ENCODE results near the gene RAB3C.
A peak's percentile ranks its signal among the peaks of the same experiment; 100 is the strongest.

RAB3C gene

DNA sequence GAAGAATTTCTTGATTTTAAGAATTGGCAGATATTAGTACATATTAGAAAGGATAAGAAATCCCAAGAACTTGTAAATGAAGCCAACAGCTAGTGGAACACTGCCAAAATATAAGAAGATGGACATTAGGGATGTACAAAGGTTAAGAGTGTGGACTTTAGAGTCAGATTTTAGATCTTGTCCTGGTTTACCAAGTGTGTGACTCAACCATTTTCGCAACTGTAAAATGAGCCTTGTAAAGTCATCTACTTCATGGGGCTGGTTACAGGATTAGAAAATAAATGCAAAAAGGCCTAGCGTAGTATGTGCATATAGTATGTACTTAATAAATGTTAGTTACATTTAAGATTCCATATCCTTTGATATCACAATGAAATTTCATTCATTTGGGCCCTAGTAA is 260.0 kb downstream of the RAB3C start:
- DNase-seq, result no peak

- no peak for DNase-seq
Measured at GRCh38 chr5:58844395-58844794, 261.5 kb downstream of the RAB3C start.

GRCh38 chr5:58847041-58847440 is 264.2 kb downstream of the RAB3C start:
- no peak for DNase-seq

GRCh38 chr5:58849223-58849622 is 266.3 kb downstream of the RAB3C start:
- DNase-seq, result no peak

GRCh38 chr5:58849921-58850667 is 267.2 kb downstream of the RAB3C start:
- DNase-seq, result no peak

- DNase-seq, result no peak
Measured at GRCh38 chr5:58851153-58851552, 268.3 kb downstream of the RAB3C start.

- no peak for DNase-seq
Measured at GRCh38 chr5:58851571-58851970, 268.7 kb downstream of the RAB3C start.

DNA sequence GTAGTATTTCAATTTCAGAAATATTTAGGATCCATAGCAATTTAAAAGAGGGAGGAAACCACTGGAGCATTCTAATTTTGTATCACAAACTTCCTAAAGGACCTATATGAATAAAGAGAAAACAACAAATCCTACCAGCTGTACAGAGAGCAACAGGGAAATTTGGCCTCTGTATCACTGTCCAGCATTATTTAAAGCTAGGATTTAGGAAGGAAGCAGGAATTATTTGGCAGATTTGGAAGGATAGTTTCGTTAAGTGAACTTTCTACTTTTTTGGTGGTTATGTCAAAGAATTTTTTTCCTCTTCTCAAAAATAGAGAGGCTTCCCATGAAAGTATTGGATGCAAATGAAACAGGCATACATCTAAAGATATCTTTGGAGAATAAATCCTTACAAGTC is 269.7 kb downstream of the RAB3C start:
- DNase-seq, result no peak

DNA sequence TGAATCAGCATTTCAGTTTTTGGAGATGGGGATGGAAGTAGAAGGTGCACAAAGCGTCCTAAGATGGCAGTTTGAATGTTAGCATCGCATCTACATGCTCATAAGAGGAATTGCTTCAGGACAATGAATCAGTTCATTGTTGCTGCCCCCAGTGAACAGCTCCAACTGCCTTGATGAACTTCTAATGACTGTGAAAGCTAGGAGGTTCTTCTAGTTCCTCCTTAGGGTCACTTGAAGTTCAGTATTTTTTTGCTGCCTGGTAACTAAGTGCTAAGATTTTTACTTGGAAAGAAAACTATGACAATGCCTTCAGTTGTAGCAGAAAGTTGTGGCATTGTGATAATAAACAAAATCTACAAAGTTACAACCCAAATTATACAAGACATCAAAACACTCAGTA is 271.6 kb downstream of the RAB3C start:
- no peak for DNase-seq

DNA sequence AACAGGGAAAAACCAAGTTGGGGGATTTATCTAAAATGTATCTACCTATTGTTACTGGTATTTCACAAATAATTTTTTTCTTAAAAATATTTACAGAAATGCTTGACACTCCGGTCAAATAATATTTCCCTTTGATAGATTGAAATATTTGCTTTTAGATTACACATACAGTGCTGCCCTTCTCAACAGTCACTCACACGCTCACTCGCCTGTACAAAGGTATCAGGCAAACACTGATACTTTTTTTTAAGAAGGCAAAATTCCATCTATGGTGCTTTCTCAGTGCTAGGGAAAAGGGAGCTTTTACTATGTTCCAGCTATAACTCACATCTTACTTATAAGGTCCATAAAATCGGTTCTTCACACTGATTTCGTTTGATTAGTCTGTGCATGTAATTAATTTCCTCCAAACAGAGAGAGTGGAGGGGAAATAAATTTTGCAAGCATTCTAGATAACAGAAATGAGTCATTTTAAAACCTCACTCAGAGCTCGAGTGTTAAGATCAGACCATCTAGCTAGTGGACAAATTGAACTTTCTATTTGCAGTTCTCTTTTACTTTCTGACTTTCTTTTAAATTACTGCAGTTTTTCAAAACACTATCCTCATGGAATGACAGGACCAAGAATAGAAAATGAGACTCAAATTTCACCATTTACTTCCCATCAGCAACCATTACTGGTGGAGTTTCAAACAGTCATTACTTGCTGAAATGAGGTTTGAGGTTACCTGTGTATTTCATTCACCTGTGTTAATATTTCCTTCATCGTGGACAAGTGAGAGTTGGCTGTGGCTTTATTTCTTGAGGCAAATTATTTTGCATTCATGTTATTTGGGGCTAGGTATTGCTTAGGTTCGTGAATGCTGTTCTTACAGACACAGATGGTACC is 273.2 kb downstream of the RAB3C start:
- DNase-seq, result no peak

DNA sequence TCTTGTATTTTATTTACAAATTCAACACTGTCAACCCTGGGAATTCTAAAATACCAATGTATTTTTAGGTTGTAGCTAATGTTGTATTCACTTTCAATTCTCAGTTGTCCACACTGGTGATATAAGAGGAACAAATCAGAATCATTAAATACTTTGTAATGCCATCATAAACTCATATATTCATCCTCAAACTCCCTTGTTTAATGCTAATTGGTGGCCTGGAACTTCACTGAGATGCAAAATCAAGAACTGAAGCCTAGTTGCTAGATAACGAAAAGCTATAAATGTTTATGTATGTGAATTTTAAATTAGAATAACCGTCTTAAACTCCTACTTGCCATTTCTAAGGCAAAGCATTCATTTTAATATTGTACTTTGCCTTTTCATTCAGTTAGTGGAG is 274.7 kb downstream of the RAB3C start:
- no peak for DNase-seq

DNA sequence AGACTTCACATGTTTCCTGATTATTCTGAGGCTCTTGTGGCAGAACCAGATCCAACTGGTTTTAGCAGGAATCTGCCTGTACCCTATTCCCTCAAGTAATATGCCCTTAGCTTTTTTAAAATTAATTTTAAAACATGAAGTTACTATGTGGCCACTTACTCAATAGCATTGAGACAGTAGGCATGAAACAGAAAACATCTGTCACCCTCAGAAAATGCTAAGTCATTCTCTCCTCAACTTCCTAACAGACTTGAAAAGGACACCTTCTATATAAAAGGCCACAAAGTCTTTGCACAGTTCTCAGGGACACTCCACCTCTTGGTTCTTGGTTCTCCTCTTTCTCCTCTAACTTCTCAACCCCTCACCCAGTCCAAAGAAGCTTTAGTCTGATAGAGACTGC is 277.8 kb downstream of the RAB3C start:
- no peak for DNase-seq

GRCh38 chr5:58868931-58869330 is 286.1 kb downstream of the RAB3C start:
- no peak for DNase-seq

DNA sequence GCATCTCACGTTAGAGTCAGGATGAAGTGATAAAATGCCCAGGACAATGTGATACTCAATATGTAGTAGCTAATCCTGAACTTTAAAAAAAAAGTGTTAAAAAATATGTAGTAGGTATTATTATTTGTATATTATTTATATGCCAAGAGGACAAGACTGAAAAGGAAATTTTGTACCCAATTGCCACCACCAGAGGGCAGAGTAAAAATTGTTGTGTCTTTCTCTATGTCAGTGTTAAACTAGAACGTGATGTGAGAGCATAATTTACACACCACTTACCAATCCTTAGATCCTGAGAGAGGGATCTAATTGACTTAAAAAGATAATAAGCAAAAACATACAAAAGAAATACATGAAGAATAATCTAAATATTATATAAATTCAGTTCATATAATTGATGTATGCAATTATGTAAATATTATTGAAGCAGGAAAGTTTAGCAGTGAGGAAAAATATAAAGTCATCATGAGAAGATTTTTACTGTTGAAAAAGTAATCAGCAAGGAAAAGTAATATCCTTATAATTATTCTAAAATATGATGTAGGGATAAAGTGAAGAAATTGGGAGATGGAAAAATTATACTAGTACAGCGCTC is 288.9 kb downstream of the RAB3C start:
- no peak for DNase-seq

GRCh38 chr5:58872670-58873273 is 289.9 kb downstream of the RAB3C start:
- no peak for DNase-seq

DNA sequence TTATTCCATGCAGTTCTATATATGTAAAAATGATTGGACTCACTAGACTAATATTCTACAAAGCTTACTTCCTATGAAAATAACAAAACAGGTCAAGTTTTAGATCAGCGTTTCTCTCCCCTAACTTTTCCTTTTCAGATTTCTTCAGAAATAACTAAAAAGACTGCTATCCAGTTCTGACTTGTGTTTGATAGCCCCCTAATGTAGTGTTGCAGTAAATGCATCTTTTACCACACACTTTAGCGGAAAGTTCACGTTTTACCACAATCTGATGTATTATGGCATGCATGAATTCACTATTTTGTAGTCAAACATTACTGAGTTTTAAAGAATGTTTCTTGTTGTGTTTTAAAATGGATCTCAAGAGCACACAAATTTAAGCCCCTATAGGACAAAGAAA is 292.7 kb downstream of the RAB3C start:
- DNase-seq, result no peak

DNA sequence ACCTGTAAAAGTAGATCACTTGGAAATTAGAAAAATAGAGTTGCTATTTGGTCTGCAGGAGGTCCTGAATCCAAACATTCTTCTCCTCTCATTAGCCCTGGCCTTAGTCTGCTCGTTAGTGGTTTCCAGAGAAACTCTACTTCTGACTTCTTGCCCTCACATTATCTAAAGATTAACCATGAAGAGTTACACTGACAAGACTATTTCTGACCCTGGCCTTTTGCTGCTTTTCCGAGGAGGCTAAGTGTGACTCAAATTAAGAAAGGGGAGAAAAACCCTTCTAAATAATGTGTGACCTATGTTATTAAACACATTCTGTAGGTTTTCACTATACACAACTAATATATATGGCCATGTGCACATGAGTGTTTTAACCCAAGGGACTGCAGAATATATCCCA is 302.4 kb downstream of the RAB3C start:
- DNase-seq, result no peak

- DNase-seq, result peak; percentile 55
Measured at GRCh38 chr5:58886315-58887207, 303.7 kb downstream of the RAB3C start.

DNA sequence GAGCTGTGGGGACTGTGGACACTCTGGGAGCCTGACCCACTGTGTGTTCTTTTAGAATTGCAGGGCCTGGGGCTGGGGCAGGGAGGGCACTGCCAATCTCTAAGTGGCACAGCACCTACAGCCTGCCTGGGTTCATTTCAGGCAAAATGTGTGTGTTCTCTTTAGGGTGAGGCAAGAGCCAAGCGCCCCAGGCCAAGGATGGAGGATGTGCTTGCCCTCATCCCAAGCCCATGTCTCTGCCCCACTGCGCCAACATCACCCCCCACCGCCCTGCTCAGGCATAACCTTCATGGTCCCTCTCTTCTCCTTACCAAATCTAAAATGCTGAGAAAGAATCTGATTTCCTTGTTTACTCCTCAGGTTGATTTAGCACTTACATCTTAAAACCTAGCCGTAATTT is 304.4 kb downstream of the RAB3C start:
- DNase-seq, result no peak

GRCh38 chr5:58887721-58888409 is 305.0 kb downstream of the RAB3C start:
- no peak for DNase-seq

GRCh38 chr5:58890265-58890664 is 307.4 kb downstream of the RAB3C start:
- no peak for DNase-seq

DNA sequence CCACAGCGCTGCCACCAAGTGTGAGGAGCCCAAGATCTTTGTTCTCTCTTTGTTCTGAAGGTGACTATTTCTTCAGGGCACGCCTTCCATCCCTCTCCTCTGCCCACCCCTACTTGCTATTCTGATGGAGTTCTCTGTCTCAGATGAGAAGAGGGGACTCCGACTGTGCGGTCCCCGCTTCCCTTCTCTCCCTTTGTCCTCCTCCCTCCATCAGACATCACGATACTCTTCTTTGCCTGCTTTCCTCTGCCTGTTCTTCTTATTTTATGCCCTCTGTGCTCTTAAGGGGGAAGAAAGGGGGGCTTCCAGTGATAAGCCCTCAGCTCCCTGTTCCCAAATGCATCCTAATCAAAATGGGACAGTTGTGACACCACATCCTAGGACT is 307.8 kb downstream of the RAB3C start:
- no peak for DNase-seq
